Lower lobe of right lung (tissue), 2 donors: Measurements from ENCODE around the gene DYNC1LI2. TPM values are rescaled to one million over a fixed set of nuclear protein-coding genes. Genes with fewer than 3 reads are reported as not detected.

Experiments used
- ATAC-seq, 2 donors: fragments of 200-7000 bp; cut with Tn5 transposase; one replicate each; pipeline ENCODE4 v1.9.1; 2020 to 2022; ENCODE audit warnings: mild to moderate bottlenecking in 2 of 2, moderate library complexity in 2 of 2
- DNase-seq: peaks from one replicate; pipeline ENCODE4 v3.0.0-alpha.2; 2020
- H3K27ac ChIP-seq: fragments of 200-600 bp; one replicate; pipeline ENCODE4 v1.8.0; 2022
- H3K27me3 ChIP-seq: fragments of 200-600 bp; one replicate; pipeline ENCODE4 v1.8.0; 2022; ENCODE audit warnings: low read depth
- H3K36me3 ChIP-seq: fragments of 200-600 bp; one replicate; pipeline ENCODE4 v1.8.0; 2022; ENCODE audit warnings: mild to moderate bottlenecking
- H3K4me1 ChIP-seq: fragments of 200-600 bp; one replicate; pipeline ENCODE4 v1.8.0; 2022
- H3K4me3 ChIP-seq: fragments of 200-600 bp; one replicate; pipeline ENCODE4 v1.8.0; 2022; ENCODE audit warnings: mild to moderate bottlenecking
- H3K9me3 ChIP-seq: fragments of 200-600 bp; one replicate; pipeline ENCODE4 v1.8.0; 2022
- CTCF ChIP-seq: fragments of 200-600 bp; IDR thresholded peaks from one replicate; pipeline ENCODE4 v1.8.0; 2022; ENCODE audit warnings: antibody characterized with exemption, mild to moderate bottlenecking
- intact Hi-C: fragments of 100-400 bp; cut with DNase I; formaldehyde crosslinking; loops from one replicate; pipeline ENCODE4 v1.11.0; 2022
- total RNA-seq: library from RNA; stranded (reverse); fragmentation: NEBNext Ultra II Directional; extraction: Animal tissue kit (Norgen Biotek cat#: 25700); gene quantifications from one replicate; pipeline ENCODE4 v1.2.1, GENCODE V29; 2021
- donor health status: DM: no; HTN: yes; CAD: no; lungs with severe emphysema.

DYNC1LI2 gene
- total RNA-seq, 1 donor from 2014 or later, result 114 TPM

GRCh38 chr16:66705790-66706505, 45.5 kb downstream of the DYNC1LI2 start:
- no peaks in the 10 kb centered on the region for H3K9me3 ChIP-seq
- DNase-seq (peak; percentile 70), ATAC-seq (peak; percentile 85 to 91)
- intact Hi-C loops, result no loop called here
- H3K4me3 ChIP-seq, result peak overlapping the region; percentile 6
- no peaks in the 10 kb centered on the region for H3K27me3 ChIP-seq
- H3K4me1 ChIP-seq, result peaks cover 12% of the 10 kb centered on the region
- no peaks in the 10 kb centered on the region for H3K36me3 ChIP-seq
- H3K27ac ChIP-seq, result peak overlapping the region; percentile 25
- no peak for TF ChIP-seq CTCF

DNA sequence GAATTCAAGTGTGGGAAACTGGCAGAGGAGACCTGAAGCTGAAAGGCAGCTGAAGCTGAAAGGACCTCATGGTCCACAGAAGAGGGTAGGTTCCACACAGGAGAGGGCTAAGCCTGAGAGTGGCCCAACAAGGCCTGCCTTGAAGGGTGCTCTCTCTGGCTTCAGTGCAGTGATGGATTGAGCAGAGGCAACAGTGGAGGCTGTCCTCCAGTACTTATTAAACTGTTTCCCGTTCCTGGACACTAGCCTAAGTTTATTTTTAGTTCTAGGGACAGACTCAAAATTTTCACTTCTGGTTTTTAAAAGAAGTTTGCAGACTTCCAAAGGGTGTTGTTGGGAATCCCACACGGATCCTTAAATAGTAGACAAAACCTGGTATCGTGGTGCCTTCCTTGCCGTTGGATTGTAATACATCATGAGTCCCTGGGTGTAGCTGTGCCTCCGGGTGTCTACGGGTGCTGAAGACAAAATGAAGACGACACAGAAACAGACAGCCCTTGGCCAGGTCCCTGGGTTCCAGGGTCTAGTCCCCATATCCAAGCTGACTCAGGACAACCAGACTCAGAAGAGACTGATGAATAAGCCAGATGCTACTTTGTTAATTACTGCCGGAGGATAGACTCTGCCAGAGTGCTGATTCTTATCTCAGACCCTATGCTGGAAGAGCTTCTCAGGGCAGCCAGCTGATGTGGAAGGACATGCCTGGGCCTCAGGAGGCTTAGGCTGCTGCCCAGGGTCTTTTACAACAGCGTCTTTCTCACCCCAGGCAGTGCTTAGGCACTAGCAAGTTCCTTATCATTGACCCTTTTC, 47.8 kb downstream of the DYNC1LI2 start:
- TF ChIP-seq CTCF, result no peak
- intact Hi-C loops, result no loop called here
- Histone ChIP-seq H3K4me1 (peaks cover 12% of the 10 kb centered on the region), H3K9me3 (no peaks in the 10 kb centered on the region), H3K27me3 (no peaks in the 10 kb centered on the region), H3K4me3 (no peak overlapping the region), H3K27ac (peak overlapping the region; percentile 2), H3K36me3 (no peaks in the 10 kb centered on the region)
- DNase-seq, result no peak
- peak in 1 of 2 donors; percentile 37 for ATAC-seq

DNA sequence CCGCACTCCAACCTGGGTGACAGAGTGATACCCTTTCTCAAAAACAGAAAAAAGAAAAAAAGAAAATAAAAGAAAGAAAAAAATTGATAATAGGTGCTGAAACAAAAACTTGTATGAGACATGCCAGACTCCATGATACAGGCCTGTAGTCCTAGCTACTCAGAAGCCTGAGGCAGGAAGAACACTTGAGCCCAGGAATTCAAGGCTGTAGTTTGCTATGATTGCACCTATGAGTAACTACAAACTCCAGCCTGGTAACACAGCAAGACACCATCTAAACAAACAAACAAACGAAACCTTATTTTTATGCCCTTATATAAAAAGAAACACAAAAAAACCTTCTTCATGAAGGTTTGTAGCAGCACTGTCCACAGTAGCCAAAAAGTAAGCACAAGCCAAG, 49.9 kb downstream of the DYNC1LI2 start:
- no peak overlapping the region for H3K27ac ChIP-seq
- ATAC-seq (no peak), DNase-seq (no peak)
- intact Hi-C loops, result no loop called here
- no peak overlapping the region for H3K4me3 ChIP-seq
- no peaks in the 10 kb centered on the region for H3K27me3 ChIP-seq
- no peak for TF ChIP-seq CTCF
- no peaks in the 10 kb centered on the region for H3K9me3 ChIP-seq
- H3K36me3 ChIP-seq, result no peaks in the 10 kb centered on the region
- peaks cover 16% of the 10 kb centered on the region for H3K4me1 ChIP-seq

GRCh38 chr16:66701026-66701425, 50.4 kb downstream of the DYNC1LI2 start:
- no peak for DNase-seq

GRCh38 chr16:66699898-66700297, 51.5 kb downstream of the DYNC1LI2 start:
- intact Hi-C loops, result no loop called here
- no peak for TF ChIP-seq CTCF
- no peak overlapping the region for H3K27ac ChIP-seq

More at GRCh38 chr16:66701026-66701425, 50.4 kb downstream of the DYNC1LI2 start:
- intact Hi-C loops, result no loop called here
- no peaks in the 10 kb centered on the region for H3K9me3 ChIP-seq
- TF ChIP-seq CTCF, result no peak
- H3K27ac ChIP-seq, result no peak overlapping the region
- H3K4me3 ChIP-seq, result no peak overlapping the region
- peaks cover 11% of the 10 kb centered on the region for H3K4me1 ChIP-seq
- no peak for ATAC-seq
- no peaks in the 10 kb centered on the region for H3K36me3 ChIP-seq
- H3K27me3 ChIP-seq, result no peaks in the 10 kb centered on the region

More at GRCh38 chr16:66699898-66700297, 51.5 kb downstream of the DYNC1LI2 start:
- H3K27me3 ChIP-seq, result no peaks in the 10 kb centered on the region
- H3K9me3 ChIP-seq, result no peaks in the 10 kb centered on the region
- ATAC-seq, result no peak
- no peaks in the 10 kb centered on the region for H3K36me3 ChIP-seq
- H3K4me1 ChIP-seq, result peaks cover 19% of the 10 kb centered on the region
- no peak for DNase-seq
- no peak overlapping the region for H3K4me3 ChIP-seq
